Measurements from ENCODE around the gene CASTOR2.
"Not testable (repeated sequence)": the region's sequence is repeated elsewhere in the genome, so short reads cannot be mapped to it uniquely, and the experiment has no call there.

GRCh38 chr7:74923644-74924043 is 40.9 kb upstream of the CASTOR2 start:
- TF ChIP-seq, protein P1, sequence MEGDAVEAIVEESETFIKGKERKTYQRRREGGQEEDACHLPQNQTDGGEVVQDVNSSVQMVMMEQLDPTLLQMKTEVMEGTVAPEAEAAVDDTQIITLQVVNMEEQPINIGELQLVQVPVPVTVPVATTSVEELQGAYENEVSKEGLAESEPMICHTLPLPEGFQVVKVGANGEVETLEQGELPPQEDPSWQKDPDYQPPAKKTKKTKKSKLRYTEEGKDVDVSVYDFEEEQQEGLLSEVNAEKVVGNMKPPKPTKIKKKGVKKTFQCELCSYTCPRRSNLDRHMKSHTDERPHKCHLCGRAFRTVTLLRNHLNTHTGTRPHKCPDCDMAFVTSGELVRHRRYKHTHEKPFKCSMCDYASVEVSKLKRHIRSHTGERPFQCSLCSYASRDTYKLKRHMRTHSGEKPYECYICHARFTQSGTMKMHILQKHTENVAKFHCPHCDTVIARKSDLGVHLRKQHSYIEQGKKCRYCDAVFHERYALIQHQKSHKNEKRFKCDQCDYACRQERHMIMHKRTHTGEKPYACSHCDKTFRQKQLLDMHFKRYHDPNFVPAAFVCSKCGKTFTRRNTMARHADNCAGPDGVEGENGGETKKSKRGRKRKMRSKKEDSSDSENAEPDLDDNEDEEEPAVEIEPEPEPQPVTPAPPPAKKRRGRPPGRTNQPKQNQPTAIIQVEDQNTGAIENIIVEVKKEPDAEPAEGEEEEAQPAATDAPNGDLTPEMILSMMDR (IDR thresholded peaks at IDR 0.05): not testable (repeated sequence)
- TF ChIP-seq POLR2AphosphoS5, POLR2A (IDR thresholded peaks at IDR 0.05): not testable (repeated sequence)

Measured in transverse colon (tissue), 4 donors.